ENCODE data around the gene ADAMTSL5. TPM values are rescaled to one million over a fixed set of nuclear protein-coding genes. Genes with fewer than 3 reads are reported as not detected.

Gene ADAMTSL5
- total and polyA plus RNA-seq, 2 of the 13 experiments (the other 11 are each of a cell fraction or from before 2014, with no cell fraction given), result 0.60 to 2.7 TPM

DNA sequence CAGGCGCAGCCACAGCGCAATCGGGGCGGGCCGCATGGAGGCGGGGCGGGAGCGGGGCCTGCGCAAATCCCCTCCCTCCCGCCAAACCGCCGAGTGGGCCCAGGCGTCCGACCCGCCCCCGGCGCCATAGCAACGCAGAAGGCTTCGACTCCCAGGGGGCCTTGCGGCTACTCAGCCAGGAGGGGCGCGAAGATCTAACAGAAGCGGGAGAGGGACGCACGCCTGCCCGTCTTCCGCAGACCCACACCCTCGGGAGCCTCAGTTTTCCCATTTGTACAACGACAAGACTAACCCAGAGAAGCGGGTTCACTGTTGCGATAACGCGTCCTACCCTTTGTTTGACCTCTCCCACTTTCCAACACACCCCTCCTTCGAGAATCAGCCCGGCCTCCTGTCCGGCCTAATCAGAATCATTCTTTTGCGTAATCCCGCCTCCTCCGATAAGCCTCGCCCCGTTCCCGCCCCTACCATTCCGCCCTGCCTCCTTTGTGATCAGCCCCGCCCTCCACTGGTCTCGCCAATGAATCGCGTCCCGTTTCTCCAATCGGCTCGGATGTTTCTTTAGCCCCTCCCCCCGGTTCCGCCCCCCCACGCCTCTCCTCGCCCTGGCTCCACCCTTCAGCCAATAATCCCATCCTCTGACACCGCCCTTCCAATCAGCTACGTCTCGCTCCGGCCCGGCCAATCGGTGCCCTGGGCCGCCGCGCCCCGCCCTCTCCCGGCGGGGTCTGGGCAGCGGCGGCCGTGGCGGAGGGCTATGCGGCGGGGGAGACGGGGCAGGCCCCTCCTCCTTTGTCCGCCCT lies 22.3 kb downstream of the ADAMTSL5 start, which contains the start of gene PCSK4 (continued):
- TF ChIP-seq DR1 (CRISPR knock-in tag; IDR thresholded peaks at IDR 0.05), result no peak
- TF ChIP-seq ZNF720 (CRISPR knock-in tag; IDR thresholded peaks at IDR 0.05), result no peak
- TF ChIP-seq ERF (CRISPR knock-in tag; IDR thresholded peaks at IDR 0.05), result no peak; the same call in 1 of the 2 replicates
- TF ChIP-seq ZNF124 (CRISPR knock-in tag; IDR thresholded peaks at IDR 0.05), result no peak
- TF ChIP-seq REXO4 (CRISPR knock-in tag; IDR thresholded peaks at IDR 0.05; ENCODE audit: borderline replicate concordance), result no peak
- TF ChIP-seq ZNF589 (CRISPR knock-in tag; conservative IDR thresholded peaks at IDR 0.05), result no peak
- TF ChIP-seq NPAS2 (CRISPR knock-in tag; IDR thresholded peaks at IDR 0.05; ENCODE audit: borderline replicate concordance), result no peak
- no peak for TF ChIP-seq ZMYM3 (CRISPR knock-in tag; IDR thresholded peaks at IDR 0.05)
- no peak for TF ChIP-seq CREBL2 (CRISPR knock-in tag; IDR thresholded peaks at IDR 0.05; ENCODE audit: borderline replicate concordance)
- TF ChIP-seq NCOA5 (CRISPR knock-in tag; IDR thresholded peaks at IDR 0.05), result no peak
- TF ChIP-seq ZNF678 (CRISPR knock-in tag; IDR thresholded peaks at IDR 0.05), result no peak
- TF ChIP-seq TAF15 (IDR thresholded peaks at IDR 0.05; ENCODE audit: low read depth, low read length, poor library complexity, severe bottlenecking), result no peak
- TF ChIP-seq, protein P1, sequence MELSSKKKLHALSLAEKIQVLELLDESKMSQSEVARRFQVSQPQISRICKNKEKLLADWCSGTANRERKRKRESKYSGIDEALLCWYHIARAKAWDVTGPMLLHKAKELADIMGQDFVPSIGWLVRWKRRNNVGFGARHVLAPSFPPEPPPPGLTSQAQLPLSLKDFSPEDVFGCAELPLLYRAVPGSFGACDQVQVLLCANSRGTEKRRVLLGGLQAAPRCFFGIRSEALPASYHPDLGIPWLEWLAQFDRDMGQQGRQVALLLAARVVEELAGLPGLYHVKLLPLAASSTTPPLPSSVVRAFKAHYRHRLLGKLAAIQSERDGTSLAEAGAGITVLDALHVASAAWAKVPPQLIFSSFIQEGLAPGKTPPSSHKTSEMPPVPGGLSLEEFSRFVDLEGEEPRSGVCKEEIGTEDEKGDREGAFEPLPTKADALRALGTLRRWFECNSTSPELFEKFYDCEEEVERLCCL (CRISPR knock-in tag; IDR thresholded peaks at IDR 0.05; ENCODE audit: borderline replicate concordance), result no peak
- TF ChIP-seq, protein P2, sequence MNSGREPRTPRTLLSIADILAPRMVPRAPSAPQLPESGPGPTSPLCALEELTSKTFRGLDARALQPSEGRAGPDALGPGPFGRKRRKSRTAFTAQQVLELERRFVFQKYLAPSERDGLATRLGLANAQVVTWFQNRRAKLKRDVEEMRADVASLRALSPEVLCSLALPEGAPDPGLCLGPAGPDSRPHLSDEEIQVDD (CRISPR knock-in tag; IDR thresholded peaks at IDR 0.05; ENCODE audit: borderline replicate concordance), result no peak
- TF ChIP-seq, protein P3, sequence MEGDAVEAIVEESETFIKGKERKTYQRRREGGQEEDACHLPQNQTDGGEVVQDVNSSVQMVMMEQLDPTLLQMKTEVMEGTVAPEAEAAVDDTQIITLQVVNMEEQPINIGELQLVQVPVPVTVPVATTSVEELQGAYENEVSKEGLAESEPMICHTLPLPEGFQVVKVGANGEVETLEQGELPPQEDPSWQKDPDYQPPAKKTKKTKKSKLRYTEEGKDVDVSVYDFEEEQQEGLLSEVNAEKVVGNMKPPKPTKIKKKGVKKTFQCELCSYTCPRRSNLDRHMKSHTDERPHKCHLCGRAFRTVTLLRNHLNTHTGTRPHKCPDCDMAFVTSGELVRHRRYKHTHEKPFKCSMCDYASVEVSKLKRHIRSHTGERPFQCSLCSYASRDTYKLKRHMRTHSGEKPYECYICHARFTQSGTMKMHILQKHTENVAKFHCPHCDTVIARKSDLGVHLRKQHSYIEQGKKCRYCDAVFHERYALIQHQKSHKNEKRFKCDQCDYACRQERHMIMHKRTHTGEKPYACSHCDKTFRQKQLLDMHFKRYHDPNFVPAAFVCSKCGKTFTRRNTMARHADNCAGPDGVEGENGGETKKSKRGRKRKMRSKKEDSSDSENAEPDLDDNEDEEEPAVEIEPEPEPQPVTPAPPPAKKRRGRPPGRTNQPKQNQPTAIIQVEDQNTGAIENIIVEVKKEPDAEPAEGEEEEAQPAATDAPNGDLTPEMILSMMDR (CRISPR knock-in tag; IDR thresholded peaks at IDR 0.05), result no peak
- TF ChIP-seq ZNF567 (CRISPR knock-in tag; IDR thresholded peaks at IDR 0.05; ENCODE audit: borderline replicate concordance), result no peak
- TF ChIP-seq DDIT3 (CRISPR knock-in tag; IDR thresholded peaks at IDR 0.05), result no peak
- 0 out of 2 replicates have a peak, but pooled peaks have one; percentile 35 for TF ChIP-seq MEIS1 (CRISPR knock-in tag; IDR thresholded peaks at IDR 0.05; ENCODE audit: borderline replicate concordance)
- TF ChIP-seq TBX3 (IDR thresholded peaks at IDR 0.05; ENCODE audit: borderline replicate concordance), result no peak; the same call in 1 of the 2 replicates
- TF ChIP-seq YEATS4 (CRISPR knock-in tag; IDR thresholded peaks at IDR 0.05; ENCODE audit: borderline replicate concordance), result no peak
- no peak for TF ChIP-seq NBN (conservative IDR thresholded peaks at IDR 0.05)
- TF ChIP-seq MAFG (CRISPR knock-in tag; IDR thresholded peaks at IDR 0.05), result no peak
- no peak for TF ChIP-seq ZNF781 (CRISPR knock-in tag; IDR thresholded peaks at IDR 0.05; ENCODE audit: borderline replicate concordance, not compliant biosample characterization)
- no peak for TF ChIP-seq HOXA5 (CRISPR knock-in tag; IDR thresholded peaks at IDR 0.05)
- 0 out of 2 replicates have a peak, but pooled peaks have one; percentile 36 for TF ChIP-seq ZNF83 (CRISPR knock-in tag; IDR thresholded peaks at IDR 0.05; ENCODE audit: borderline replicate concordance)
- no peak for TF ChIP-seq KDM6A (CRISPR knock-in tag; IDR thresholded peaks at IDR 0.05; ENCODE audit: low read depth)

All from HepG2 (cell line).